ENCODE results near the gene CKAP2L. TPM values are rescaled to one million over a fixed set of nuclear protein-coding genes. Genes with fewer than 3 reads are reported as not detected.

Gene CKAP2L
- total RNA-seq, 1 experiment from 2014 or later = 23.3 TPM

DNA sequence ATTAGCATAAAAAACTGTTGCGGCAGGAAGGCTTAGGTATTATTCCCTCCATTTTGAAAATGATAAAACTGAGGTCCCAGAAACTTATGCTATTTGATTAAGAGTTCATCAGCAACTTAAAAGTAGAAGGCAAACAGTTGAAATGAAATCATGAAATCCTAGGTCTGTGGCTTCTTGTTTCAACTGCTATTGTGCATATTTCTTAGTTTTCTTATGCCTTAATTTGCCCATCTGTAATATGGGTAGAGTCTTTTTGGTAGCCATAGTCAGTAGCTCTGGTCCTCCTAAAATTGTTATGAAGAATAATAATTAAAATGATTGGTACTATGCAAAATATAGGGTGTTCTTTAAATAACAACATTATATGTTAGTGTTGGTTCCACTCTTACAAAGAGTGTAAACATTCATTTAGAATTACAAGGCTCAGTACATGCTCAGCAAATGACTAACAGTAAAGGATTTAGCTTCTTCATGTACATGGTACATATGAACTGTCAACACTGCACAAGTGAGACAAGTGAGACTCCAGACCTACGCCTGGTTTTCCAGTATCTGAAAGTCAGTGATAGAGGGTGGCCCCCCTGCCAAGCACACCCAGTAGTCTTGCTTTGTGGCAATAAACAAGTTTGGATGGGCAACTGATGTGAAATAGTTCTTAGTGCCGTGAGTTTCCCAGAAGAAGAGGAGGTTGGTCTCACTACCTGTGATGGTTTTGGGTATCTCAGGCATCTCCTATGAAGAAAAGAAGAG is 10.3 kb upstream of the CKAP2L start:
- no peak for DNase-seq
- no peak overlapping the region for H4K8ac ChIP-seq (replicated peaks; ENCODE audit: insufficient read length, low read depth, low read length)
- no CpG with 5 or more reads among the region's 3 CpGs for WGBS (ENCODE audit: extremely low coverage, insufficient read length, low lambda C conversion rate)
- no peaks in the 10 kb centered on the region for H3K23me2 ChIP-seq (ENCODE audit: insufficient read length, low read depth, low read length, poor library complexity, severe bottlenecking)
- H2AFZ ChIP-seq (ENCODE audit: low read length) = no peak overlapping the region
- no peak overlapping the region for H2BK20ac ChIP-seq (ENCODE audit: low read depth, low read length, poor library complexity, severe bottlenecking)
- H2BK12ac ChIP-seq (ENCODE audit: insufficient read length, low read depth, low read length) = no peak overlapping the region
- no peak overlapping the region for H3K4me3 Mint-ChIP-seq
- H3K18ac ChIP-seq (ENCODE audit: insufficient read length, low read depth, low read length) = no peak overlapping the region
- no peak overlapping the region for H3K56ac ChIP-seq (ENCODE audit: insufficient read length, low read depth, low read length)
- H3K27me3 Mint-ChIP-seq (ENCODE audit: low read depth) = no peaks in the 10 kb centered on the region
- H3K23ac ChIP-seq (ENCODE audit: insufficient read length, low read depth, low read length) = no peak overlapping the region
- H4K91ac ChIP-seq (ENCODE audit: insufficient read length, low read depth, low read length) = no peak overlapping the region
- H2BK15ac ChIP-seq (ENCODE audit: low read depth, low read length) = no peak overlapping the region
- H3K4ac ChIP-seq (ENCODE audit: low read depth, low read length) = no peak overlapping the region
- H3K27ac Mint-ChIP-seq = no peak overlapping the region
- no peak overlapping the region for H3K4me2 ChIP-seq (ENCODE audit: insufficient read depth, insufficient read length, low read length)
- H3K36me3 Mint-ChIP-seq (ENCODE audit: insufficient read depth in 1 of 3, low read depth in 3 of 3) = peaks cover 0 to 10% (median 0%) of the 10 kb centered on the region in 3 experiments; a peak in 1 of 7 replicates
- no peak overlapping the region for H3K27ac ChIP-seq (ENCODE audit: insufficient read length, low read depth, low read length)
- H3K9me3 Mint-ChIP-seq = no peaks in the 10 kb centered on the region
- no peak overlapping the region for H2AK5ac ChIP-seq (ENCODE audit: insufficient read length, low read length)
- H2BK120ac ChIP-seq (ENCODE audit: low read depth, low read length, poor library complexity, severe bottlenecking) = no peak overlapping the region
- no peak overlapping the region for H3K14ac ChIP-seq (ENCODE audit: insufficient read depth, low read length)
- H3K79me2 ChIP-seq (ENCODE audit: insufficient read depth, low read length) = no peaks in the 10 kb centered on the region
- no peak overlapping the region for H4K5ac ChIP-seq (ENCODE audit: insufficient read length, low read depth, low read length)
- H3K4me1 ChIP-seq (ENCODE audit: insufficient read depth, low read length) = no peaks in the 10 kb centered on the region
- H3K9me3 ChIP-seq (ENCODE audit: control insufficient read depth, low read depth, low read length) = no peaks in the 10 kb centered on the region
- H3T11ph ChIP-seq (ENCODE audit: low read length) = no peak overlapping the region
- no peak for TF ChIP-seq CTCF (conservative IDR thresholded peaks at IDR 0.05)
- H2BK5ac ChIP-seq (ENCODE audit: insufficient read length, low read length) = no peak overlapping the region
- H3K4me1 Mint-ChIP-seq = peaks cover 8 to 10% of the 10 kb centered on the region in 2 experiments; a peak in 3 of 4 replicates
- no peaks in the 10 kb centered on the region for H4K20me1 ChIP-seq (ENCODE audit: control insufficient read depth, insufficient read depth, insufficient read length)
- no peaks in the 10 kb centered on the region for H3K79me1 ChIP-seq (ENCODE audit: insufficient read depth, low read depth, low read length, poor library complexity, severe bottlenecking)
- no peaks in the 10 kb centered on the region for H3K27me3 ChIP-seq (ENCODE audit: insufficient read depth, low read length)
- H3K9ac ChIP-seq (ENCODE audit: extremely low read depth, insufficient read length, low read length) = no peak overlapping the region
